ENCODE results near the gene MKI67.

MKI67 gene

DNA sequence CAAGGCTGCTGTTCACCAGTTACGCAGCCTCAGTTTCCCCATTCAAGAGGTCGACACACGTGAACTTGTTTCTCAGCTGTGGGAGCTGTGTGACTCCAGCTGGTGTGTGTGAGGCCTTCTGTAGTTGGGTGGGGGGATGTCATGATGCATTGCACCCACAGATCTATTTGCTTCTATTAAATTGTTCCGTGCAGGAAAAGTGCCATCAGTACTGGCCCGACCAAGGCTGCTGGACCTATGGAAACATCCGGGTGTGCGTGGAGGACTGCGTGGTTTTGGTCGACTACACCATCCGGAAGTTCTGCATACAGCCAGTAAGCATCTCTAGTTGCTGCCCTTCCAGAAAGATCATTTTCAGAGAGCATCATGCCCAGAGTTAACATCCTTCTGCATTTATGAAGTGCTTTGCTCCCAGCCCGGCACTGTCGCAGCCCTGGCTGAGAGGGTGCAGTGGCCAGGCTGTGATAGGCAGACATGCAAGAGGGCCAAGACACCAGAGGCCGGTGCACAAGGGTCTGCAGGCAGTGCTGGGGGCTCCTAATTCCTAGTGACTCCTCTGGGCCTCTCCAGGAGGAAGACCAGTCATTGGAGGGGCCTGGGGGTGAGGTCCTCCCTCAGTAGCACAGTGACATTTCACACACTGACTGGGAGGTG lies 60.2 kb downstream of the MKI67 start:
- DNase-seq (ENCODE audit: low read depth, low spot score): no peak

DNA sequence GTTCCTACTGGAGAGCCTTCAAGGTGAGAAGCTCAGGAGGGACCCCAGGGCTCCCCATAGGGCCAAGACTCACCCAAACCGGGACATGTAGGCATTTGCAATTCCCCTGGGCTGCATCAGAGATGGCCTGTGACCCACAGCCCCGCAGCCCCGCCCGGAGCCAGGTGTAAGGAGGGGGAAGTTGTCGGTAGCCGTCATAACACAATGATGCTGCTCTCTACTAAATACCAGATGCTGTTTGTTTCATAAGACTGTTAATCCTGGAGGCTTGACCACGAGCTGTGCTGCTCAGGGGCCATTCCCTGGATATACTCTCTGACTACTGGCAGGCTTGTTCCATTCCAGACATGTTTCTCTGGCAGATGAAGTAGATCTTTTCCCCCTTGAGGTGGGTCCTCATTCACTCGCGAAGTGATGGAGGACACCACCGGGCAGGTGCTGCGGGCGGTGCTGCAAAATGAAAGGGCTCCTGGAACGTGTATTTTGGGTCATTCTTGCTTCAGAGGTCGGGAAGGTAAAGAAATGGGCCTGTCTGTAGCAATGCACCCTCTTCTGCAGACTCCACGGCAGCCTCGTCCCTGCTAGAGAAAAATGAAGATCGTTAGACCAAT lies 61.1 kb downstream of the MKI67 start:
- DNase-seq (ENCODE audit: low read depth, low spot score): no peak

DNA sequence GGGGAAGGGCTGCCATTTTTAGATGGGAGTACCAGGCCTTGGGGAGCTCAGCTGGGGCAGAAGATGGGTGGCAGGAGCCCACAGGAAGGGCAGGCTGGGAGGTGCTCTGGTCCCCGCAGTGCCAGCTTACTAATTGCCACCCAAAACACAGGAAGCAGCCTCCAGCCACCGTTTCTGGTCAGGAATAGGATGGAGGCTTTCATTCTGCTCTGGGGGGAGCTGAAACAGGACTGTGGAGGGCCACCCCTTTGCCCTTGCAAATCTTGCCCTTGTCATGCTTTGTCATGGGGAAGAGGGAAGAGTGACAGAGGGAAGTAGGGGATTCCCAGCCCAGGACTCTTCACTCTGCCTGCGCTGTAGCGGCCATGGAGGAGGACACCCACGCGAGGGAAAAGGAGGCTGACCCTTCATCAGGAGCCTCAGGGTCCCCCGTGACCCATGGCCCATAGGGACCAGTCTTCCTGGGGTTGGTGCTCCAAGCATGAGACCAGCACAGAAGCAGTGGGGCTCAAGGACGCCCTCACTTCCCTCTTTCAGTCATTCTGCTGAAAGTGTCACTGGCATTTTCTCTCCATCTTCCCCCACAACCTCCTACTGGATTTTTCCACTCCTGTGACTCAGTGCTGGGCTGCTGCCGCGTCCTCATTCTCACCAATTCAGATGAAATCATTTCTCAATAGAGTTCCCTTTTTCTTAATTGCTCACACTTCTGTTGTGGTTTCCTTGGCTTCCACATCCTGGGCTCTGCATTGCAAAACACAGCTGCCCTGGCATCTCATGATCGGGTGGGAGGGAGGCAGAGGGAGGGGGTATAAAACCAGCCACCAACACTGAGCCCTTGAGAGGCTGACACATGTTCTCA lies 61.9 kb downstream of the MKI67 start:
- DNase-seq (ENCODE audit: low read depth, low spot score): peak; percentile 56

DNA sequence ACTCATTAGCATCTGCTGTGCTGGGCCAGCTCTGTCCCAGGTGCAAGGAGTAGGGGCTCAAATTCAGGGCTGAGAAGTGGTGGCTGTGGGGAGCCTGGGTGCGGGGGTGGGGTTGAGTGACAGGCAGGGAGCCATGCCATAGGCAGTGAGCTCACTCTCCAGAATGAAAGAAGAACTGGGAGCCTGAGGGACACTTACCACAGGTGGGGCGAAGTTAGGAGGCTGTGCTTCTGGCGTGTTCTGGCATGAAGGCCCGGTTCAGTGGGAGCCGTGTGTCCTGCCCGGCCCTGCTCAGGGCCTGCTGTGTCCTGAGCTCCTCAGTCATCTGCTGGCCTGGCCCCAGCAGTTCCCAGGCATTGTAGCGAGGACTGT lies 62.5 kb downstream of the MKI67 start:
- DNase-seq (ENCODE audit: low read depth, low spot score): no peak

DNA sequence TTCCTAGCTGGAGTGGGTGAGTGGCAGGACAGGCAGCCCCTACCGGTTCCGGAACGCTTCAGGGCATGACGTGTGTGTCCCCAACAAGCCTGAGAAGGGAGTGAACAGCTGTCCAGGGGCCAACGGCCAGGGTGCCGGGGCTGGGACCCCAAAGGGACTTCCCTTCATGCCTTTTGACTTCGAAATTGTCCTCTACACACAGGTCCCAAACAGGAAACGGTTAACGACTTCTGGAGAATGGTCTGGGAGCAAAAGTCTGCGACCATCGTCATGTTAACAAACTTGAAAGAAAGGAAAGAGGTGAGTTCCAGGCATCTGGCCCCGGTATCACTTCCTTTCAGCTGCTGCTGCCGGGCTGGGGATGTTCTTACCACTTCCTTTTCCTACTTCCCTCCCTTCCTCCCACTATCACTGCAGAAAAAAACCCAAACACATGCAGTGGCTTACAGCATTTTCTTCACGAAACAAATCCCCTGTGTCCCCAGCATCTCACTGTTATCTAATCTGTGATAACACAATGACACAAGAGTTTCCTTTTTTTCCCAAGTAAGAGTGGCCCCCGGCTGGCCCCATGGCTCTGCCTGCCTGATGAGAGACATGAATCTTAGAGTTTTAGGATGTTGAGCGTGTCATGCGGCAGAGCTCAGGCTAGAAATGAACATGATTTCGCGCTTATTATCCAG lies 63.2 kb downstream of the MKI67 start:
- no peak for DNase-seq (ENCODE audit: low read depth, low spot score)

DNA sequence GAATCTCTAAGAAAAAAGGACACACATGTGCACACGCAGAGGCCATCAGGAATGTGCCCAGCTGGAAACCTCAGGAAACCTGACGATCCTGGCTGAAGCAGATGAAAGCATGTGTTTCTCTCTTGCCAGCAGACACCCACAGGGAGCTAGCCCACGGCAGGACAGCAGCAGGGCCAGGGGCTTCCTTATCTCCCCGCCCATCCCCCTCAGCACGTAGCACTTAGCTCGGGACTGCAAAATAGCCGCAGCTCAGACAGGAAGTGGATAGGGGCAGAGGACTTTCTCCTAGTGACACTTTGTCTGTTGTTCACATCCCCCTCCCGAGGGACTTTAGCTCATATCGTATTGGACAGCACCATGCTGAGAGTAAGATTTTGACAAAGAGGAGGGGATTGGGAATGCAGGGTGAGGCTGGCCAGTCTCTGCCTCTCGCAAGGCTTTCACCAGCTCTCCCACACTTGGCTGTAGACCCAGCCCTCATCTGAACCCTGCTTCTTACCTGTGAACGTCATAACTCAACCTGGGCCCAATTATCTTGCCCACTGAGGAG lies 63.8 kb downstream of the MKI67 start:
- DNase-seq (ENCODE audit: low read depth, low spot score): no peak

DNA sequence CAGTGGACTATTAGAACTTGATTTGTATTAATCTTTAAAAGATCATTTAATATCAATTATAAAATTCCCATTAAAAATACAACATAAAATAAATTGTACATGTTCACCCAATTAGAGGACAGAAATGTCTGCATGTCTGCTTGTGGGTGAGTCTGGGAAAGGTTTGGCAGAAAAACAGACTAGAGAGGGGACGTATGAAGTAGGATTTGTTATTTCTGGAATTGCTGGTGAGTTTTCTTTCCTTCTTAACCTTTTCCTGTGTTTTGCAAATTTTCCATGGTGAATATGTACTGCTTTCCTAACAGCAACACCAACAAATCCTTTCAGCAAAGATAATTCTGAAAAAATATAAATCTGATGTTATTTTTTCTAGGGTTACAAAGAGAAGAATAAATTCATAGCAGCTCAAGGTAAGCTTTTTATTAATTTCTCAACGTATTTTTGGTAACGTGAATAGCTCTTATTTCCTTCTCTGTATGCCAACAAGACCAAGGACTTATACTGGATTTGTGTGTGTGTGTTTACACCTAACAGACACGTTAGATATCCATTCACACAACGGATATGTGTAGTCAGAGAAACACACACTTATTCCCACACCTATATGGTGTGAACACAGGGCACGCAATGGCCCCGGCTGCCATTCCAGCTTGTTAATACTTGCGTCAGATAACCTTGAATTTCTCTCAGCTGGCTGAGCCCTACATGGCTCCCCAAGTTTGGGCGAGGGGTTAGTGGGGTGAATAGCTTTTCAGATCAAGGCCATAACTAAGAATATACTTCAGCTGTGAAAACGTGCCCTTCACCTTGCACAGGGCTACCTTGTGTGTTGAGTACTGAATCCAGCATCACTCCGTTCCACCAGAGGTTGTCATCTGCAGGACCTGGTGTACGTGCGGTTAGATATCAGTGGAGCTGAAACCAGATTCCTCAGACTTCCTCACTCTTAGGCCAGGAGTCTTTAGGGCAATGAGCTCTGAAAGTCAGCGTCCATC lies 64.6 kb downstream of the MKI67 start:
- no peak for DNase-seq (ENCODE audit: low read depth, low spot score)

DNA sequence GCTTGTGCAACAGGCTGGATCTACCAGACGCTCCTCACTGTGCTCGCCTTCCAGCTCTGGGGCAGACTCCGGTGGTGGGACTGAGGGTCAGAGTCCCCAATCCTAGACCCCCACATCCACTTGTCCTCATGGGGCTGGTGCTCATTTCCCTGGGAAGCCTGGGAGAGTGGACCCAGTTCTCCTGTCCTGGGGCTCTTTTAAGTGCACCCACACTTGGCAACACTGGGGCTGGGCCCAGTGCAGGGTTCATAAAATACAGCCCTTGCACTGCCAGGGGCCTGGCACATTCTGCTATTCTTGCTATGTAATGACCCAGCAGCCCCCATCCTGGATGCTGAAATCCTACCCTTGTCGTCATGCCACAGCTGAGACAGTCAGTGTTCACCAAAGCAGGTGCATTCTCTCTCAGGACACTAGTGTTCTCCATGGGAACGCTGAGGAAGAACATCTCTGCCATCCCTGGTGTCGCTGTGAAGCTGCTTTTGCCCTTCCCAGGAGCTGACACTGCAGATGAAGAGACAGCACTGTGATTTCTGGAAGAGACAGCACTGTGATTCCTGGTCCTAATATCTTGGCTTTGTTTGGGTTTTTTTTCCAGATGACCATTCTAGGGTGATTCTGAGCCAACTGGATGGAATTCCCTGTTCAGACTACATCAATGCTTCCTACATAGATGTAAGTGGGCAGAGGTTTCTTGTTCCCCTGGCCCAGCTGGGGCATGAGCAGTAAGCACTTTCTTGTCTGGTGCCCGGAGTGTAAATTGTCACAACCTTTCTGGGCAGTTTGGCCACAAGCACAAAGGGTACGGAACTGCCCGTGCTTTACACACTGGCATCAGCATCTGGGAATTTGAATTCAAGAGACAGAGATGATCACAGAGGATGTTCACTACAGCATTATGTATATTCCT lies 65.6 kb downstream of the MKI67 start:
- no peak for DNase-seq (ENCODE audit: low read depth, low spot score)

DNA sequence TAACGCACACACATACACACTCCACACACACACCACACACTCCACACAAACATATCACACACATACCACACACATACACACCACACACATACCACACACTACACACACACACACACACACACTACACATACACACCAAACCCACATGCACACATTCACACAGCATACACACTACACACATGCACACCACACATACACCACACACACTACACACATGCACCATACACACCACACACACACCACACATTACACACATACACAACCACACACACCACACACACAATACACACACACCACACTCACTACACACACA lies 66.3 kb downstream of the MKI67 start:
- DNase-seq (ENCODE audit: low read depth, low spot score): no peak

DNA sequence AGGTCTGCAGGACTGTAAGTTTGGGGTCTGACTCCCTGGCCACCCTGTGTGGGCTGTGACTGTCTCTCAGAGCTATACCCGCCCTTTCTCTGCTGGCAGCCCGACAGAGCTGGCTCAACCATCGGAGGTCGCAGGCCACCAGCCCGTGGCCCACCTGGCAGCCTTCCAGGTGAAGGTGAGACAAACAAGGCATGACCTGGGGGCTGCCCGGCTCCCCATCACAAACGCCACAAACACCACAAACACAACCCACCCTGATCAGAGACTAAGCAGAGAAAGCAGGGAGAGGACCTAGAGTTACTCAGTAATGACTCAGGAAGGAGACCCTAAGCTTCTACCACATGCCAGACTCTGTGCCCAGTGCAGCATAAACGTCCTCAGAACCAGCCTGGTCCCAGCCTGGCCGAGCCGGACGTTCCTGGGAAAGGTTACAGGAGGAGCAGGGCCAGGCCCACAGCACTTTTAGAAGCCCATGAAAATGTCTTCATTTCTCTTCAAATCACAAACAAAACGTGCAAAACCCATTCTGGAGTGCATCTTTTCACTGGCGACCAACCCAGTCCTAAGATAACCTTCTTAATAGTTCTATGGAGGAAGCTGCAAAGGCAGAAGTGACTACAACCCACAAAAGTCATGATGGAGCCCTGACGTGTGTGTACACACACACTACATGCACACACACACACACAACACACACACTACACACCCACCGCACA lies 66.8 kb downstream of the MKI67 start:
- DNase-seq (ENCODE audit: low read depth, low spot score): no peak

DNA sequence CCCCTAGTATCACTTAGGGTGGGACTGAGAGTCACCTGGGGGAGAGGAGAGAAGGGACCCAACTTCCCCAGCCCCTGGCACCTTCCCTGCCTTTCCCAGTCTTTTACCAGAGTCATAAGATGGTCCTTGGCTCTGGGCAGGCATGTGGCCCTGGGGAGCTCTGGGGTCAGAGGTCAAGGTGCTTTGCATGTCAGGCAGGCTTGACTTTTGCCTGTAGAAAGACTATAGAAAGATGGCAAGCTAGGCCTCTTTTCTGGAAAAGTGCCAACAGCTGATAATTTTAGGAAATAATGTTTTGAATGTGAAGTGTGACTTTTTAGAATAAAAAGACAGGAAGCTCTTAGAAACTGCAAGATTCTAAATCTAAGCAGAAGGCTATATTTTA lies 67.5 kb downstream of the MKI67 start:
- no peak for DNase-seq (ENCODE audit: low read depth, low spot score)

DNA sequence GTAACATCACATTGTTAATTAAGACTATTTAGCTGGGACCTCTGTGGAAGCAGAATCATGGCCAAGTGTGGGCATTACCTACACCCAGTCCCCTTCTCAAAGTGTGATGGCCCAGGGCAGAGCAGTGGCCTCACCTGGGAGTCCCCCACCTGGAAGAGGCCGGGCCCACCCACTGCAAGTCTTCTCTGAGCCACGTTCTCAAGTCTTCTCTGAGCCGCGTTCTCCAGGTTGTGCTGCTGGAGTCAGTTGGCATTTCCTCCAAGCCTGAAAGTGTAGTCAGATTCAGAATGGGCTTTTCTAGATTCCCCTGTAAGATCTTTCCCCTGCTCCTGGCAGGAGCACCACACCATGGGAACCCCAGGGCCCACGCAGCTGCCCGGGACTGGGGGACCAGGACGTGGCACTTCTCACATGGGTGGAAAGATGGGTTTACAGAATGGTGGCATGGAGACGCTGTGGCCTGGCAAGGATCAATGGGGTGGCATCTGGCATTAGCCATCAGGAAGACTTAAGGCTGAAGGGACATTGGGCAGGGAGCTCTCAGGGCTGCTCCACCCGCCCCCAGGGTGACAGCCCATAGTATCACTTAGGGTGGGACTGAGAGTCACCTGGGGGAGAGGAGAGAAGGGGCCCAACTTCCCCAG lies 68.0 kb downstream of the MKI67 start:
- DNase-seq (ENCODE audit: low read depth, low spot score): no peak

DNA sequence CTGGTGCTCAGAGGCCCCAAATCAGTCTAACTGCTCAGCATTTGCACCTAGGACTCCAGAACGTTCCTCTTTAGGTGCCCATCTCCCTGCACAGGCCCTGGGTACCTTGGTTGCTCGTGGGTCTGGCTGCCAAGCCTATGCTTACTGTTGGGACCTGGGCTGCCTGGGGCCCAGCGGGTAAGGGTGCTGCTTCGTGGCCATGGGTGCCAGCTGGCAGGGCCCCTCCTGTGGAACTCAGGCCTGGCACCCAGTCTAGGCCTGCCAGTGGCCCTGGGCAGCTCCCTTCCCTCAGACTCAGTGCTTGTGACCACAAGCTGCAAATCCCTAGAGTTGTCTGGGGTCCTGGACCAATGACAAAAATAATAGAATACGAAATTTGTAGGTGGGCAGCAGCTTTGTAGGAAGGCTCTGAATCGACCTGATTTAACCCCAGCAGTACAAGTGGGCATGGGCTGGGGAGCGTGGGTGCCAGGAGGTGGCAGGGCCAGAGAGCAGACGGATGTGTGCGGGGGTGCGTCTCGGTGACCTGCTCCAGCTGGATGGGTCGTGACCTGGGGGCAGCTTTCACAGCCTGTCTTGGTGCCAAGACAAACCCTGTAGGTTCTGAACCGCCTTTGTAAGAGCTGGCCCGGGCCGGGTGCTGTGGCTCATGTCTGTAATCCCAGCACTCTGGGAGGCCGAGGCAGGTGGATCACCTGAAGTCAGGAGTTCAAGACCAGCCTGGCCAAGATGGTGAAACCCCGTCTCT lies 69.7 kb downstream of the MKI67 start:
- DNase-seq (ENCODE audit: low read depth, low spot score): no peak

DNA sequence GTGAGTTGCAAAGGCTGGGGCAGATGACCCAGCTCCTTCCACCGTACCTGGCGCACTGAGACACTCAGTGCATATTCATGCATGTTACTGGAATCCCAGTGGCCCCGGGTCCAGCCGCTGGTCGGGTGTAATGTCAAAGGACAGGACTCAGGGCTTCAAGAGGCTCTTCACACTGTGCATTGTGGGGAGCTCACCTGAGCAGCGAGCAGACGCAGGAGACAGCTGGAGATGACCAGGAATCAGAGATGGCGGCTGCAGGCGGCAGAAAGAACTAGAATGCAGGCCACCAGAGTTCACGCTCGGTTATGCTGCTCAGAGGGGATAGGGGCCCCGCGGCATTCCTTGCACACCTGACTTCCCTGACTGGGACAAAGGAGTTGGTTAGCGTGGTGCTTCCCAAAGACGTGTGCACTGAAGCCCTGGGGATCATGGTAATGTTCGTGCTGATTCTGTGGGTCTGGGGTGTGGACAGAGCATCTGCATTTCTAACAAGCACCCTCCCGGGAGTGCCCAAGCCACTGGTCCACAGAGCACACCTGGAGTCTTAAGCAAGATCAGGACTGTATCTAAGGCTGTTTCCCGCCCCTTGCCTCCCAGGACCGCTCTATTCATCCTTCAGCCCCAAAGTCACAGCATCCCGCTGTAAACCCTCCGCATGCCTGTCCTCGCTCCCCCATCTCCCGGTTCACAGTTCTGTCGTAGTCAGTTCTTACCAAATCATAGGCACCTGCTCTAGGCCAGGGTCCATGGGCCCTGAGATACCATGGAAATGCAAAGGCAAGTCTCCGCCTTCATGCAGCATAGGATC lies 71.0 kb downstream of the MKI67 start:
- no peak for DNase-seq (ENCODE audit: low read depth, low spot score)

DNA sequence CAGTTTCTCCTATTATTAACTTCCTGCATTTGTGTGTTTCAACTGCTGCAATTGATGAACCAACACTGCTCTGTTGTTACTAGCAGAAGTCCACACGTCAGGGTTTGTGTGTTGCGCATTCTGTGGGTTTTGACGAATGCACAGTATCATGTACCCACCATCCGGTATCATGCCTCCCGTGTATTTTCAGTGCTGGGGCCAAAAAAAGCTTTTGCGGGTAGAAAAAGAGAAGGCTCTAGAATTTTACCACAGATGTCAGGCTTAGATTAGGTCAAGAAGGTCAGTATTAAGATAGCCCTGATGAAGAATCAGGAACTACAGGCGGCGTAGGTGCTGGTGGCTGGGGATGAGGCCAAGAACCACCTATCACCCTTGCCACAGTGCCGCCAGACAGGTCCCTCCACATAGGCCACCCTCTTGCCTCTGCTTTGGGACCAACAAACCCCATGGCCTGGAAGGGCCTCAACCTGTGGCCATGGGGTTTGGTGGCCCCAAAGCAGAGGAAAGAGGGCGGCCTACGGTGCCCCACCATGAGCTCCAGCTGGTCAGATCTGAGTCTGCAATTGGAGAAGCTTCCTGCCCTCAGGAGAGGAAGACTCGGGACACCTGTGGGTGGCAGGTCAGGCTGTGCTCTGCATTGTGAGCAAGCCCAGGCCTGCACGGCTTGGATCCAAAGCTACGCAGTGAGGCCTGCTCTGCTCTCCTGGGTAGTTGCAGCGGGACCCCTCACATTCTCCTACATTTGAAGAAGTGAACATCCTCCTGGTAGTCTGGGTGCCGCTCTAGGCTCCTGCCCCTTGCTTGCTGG lies 71.9 kb downstream of the MKI67 start:
- DNase-seq (ENCODE audit: low read depth, low spot score): no peak

DNA sequence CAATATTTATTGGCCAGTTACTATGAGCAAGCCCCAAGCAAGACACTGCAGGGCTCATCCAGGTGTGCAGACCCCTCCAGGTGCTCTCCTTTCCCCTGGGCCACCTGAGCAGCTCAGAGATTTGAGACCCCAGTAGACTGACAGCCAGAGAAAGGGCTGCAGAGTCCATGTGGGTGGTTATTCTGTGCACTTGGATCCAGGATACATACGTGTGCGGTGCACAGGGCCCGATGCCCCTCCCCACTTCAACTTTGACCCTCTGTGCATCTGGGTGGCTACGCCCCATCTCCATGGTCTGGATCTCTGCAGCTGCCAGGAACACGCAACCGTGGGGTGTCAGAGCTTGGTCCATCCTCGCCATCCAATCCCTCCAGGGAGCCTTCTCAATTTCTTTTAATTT lies 72.9 kb downstream of the MKI67 start:
- DNase-seq (ENCODE audit: low read depth, low spot score): no peak
